SU-DHL-6 (cell line): ENCODE measurements around the gene CNTNAP3.
"Not testable (repeated sequence)": the region's sequence is repeated elsewhere in the genome, so short reads cannot be mapped to it uniquely, and the experiment has no call there.

ENCODE experiments used
- H2AFZ ChIP-seq: fragments of 200-600 bp; sonication (generic); 2 replicates; pipeline ENCODE4 v1.6.1; 2014; ENCODE audit warnings: low read depth, mild to moderate bottlenecking, moderate library complexity, mixed read lengths, antibody characterized with exemption, low read length; ENCODE audit not compliant: severe bottlenecking
- H3F3A ChIP-seq: fragments of 200-600 bp; shearing (Covaris generic); 2 replicates; pipeline ENCODE4 v1.6.0; 2016; ENCODE audit warnings: antibody characterized with exemption, mild to moderate bottlenecking; ENCODE audit not compliant: insufficient read depth
- H3K27ac ChIP-seq: fragments of 200-600 bp; sonication (generic); 2 replicates; pipeline ENCODE4 v1.5.1; 2016; ENCODE audit warnings: low read depth, mild to moderate bottlenecking, low read length, moderate library complexity, mixed read lengths
- H3K27me3 ChIP-seq: fragments of 200-600 bp; sonication (generic), shearing (Covaris generic); 2 replicates; pipeline ENCODE4 v1.6.0; 2014; ENCODE audit warnings: mild to moderate bottlenecking, low read length
- H3K36me3 ChIP-seq: fragments of 200-600 bp; sonication (generic); 2 replicates; pipeline ENCODE4 v1.6.1; 2014; ENCODE audit warnings: mild to moderate bottlenecking, low read length, mixed read lengths
- H3K4me2 ChIP-seq: fragments of 300-600, 200-600 bp; shearing (Covaris generic), sonication (generic); 2 replicates; pipeline ENCODE4 v1.6.0; 2014; ENCODE audit warnings: low read length, low read depth, mild to moderate bottlenecking; ENCODE audit not compliant: poor library complexity, severe bottlenecking
- H3K4me3 ChIP-seq: fragments of 200-600 bp; sonication (generic); 2 replicates; pipeline ENCODE4 v1.5.1; 2014; ENCODE audit warnings: antibody characterized with exemption, low read length, mild to moderate bottlenecking, mixed read lengths; ENCODE audit not compliant: insufficient read depth, poor library complexity, severe bottlenecking
- H3K79me2 ChIP-seq: fragments of 200-600 bp; sonication (generic); 2 replicates; pipeline ENCODE4 v1.6.1; 2014; ENCODE audit warnings: mild to moderate bottlenecking, low read length, moderate library complexity; ENCODE audit not compliant: insufficient read depth
- H3K9ac ChIP-seq: fragments of 200-600 bp; sonication (generic); 2 replicates; pipeline ENCODE4 v1.7.0; 2014; ENCODE audit warnings: mild to moderate bottlenecking, low read length
- H3K9me2 ChIP-seq: fragments of 200-600 bp; sonication (generic); replicated peaks from 2 replicates; pipeline ENCODE4 v1.6.1; 2014; ENCODE audit warnings: low read length; ENCODE audit not compliant: insufficient read depth
- H3K9me3 ChIP-seq: fragments of 200-600 bp; sonication (generic); 2 replicates; pipeline ENCODE4 v1.6.1; 2014; ENCODE audit warnings: low read length, mixed read lengths; ENCODE audit not compliant: insufficient read depth
- H4K20me1 ChIP-seq: fragments of 200-600 bp; sonication (generic); 2 replicates; pipeline ENCODE4 v1.6.1; 2014; ENCODE audit warnings: low read depth, mild to moderate bottlenecking, antibody characterized with exemption, low read length, moderate library complexity, mixed read lengths
- CTCF ChIP-seq: fragments of 200-600 bp; sonication (generic); IDR thresholded peaks from one replicate; pipeline ENCODE4 v1.5.1; 2017; ENCODE audit warnings: antibody characterized with exemption, mild to moderate bottlenecking, low read length, moderate library complexity; ENCODE audit not compliant: insufficient read depth, poor library complexity, severe bottlenecking
- EZH2phosphoT487 ChIP-seq: fragments of 200-600 bp; sonication (generic), shearing (Covaris generic); conservative IDR thresholded peaks from 2 replicates; pipeline ENCODE4 v1.6.1; 2018; ENCODE audit warnings: mild to moderate bottlenecking, antibody characterized with exemption, low read length, moderate library complexity, mixed read lengths

CNTNAP3 gene

GRCh38 chr9:39108145-39108544 lies 179.8 kb downstream of the CNTNAP3 start:
- no peak overlapping the region for H3K9ac ChIP-seq
- no peak overlapping the region for H2AFZ ChIP-seq
- H3K27me3 ChIP-seq = no peaks in the 10 kb centered on the region
- no peaks in the 10 kb centered on the region for H3K79me2 ChIP-seq
- H3K4me3 ChIP-seq = no peak overlapping the region
- H3K9me2 ChIP-seq = no peaks in the 10 kb centered on the region
- no peaks in the 10 kb centered on the region for H3F3A ChIP-seq
- no peaks in the 10 kb centered on the region for H3K36me3 ChIP-seq
- no peaks in the 10 kb centered on the region for H4K20me1 ChIP-seq
- no peak overlapping the region for H3K4me2 ChIP-seq
- H3K9me3 ChIP-seq = no peaks in the 10 kb centered on the region
- TF ChIP-seq CTCF = no peak
- TF ChIP-seq EZH2phosphoT487 = no peak
- no peak overlapping the region for H3K27ac ChIP-seq

GRCh38 chr9:39097208-39097607 lies 190.8 kb downstream of the CNTNAP3 start:
- not testable (repeated sequence) for H3K9me2 ChIP-seq, H3K4me2 ChIP-seq, H3F3A ChIP-seq, H3K79me2 ChIP-seq, H3K27ac ChIP-seq, H2AFZ ChIP-seq, H3K27me3 ChIP-seq, H3K36me3 ChIP-seq, H4K20me1 ChIP-seq, H3K9me3 ChIP-seq, H3K9ac ChIP-seq, H3K4me3 ChIP-seq

- H3F3A ChIP-seq, H3K4me3 ChIP-seq, H3K9me3 ChIP-seq, H2AFZ ChIP-seq, H4K20me1 ChIP-seq, H3K36me3 ChIP-seq, H3K4me2 ChIP-seq, H3K79me2 ChIP-seq, H3K27me3 ChIP-seq, H3K9me2 ChIP-seq, H3K9ac ChIP-seq, H3K27ac ChIP-seq: not testable (repeated sequence)
Measured at GRCh38 chr9:39085311-39085710, 202.7 kb downstream of the CNTNAP3 start.

- H3K9ac ChIP-seq, H3K9me2 ChIP-seq, H4K20me1 ChIP-seq, H3F3A ChIP-seq, H3K27ac ChIP-seq, H3K27me3 ChIP-seq, H3K4me3 ChIP-seq, H3K9me3 ChIP-seq, H3K4me2 ChIP-seq, H3K36me3 ChIP-seq, H2AFZ ChIP-seq, H3K79me2 ChIP-seq: not testable (repeated sequence)
Measured at GRCh38 chr9:39082574-39082973, 205.4 kb downstream of the CNTNAP3 start.

GRCh38 chr9:39080081-39080480 lies 207.9 kb downstream of the CNTNAP3 start:
- not testable (repeated sequence) for H3K27me3 ChIP-seq, H3K9ac ChIP-seq, H3K4me2 ChIP-seq, H3K79me2 ChIP-seq, H2AFZ ChIP-seq, H3K27ac ChIP-seq, H4K20me1 ChIP-seq, H3K36me3 ChIP-seq, H3K9me3 ChIP-seq, H3F3A ChIP-seq, H3K4me3 ChIP-seq, H3K9me2 ChIP-seq

- H3K9me2 ChIP-seq, H3K27me3 ChIP-seq, H2AFZ ChIP-seq, H3F3A ChIP-seq, H3K4me2 ChIP-seq, H3K36me3 ChIP-seq, H3K9me3 ChIP-seq, H4K20me1 ChIP-seq, H3K27ac ChIP-seq, H3K4me3 ChIP-seq, H3K79me2 ChIP-seq, H3K9ac ChIP-seq: not testable (repeated sequence)
Measured at GRCh38 chr9:39078621-39079256, 209.2 kb downstream of the CNTNAP3 start.

- not testable (repeated sequence) for H3K9me2 ChIP-seq, H3K4me2 ChIP-seq, H3K27ac ChIP-seq, H3K9me3 ChIP-seq, H3K79me2 ChIP-seq, H3K4me3 ChIP-seq, H3K36me3 ChIP-seq, H2AFZ ChIP-seq, H3K27me3 ChIP-seq, H4K20me1 ChIP-seq, H3F3A ChIP-seq, H3K9ac ChIP-seq
Measured at GRCh38 chr9:39073537-39073936, 214.4 kb downstream of the CNTNAP3 start.
